ENCODE measurements around the gene CUL4A. TPM values are rescaled to one million over a fixed set of nuclear protein-coding genes. Genes with fewer than 3 reads are reported as not detected.

CUL4A gene
- total RNA-seq, 1 experiment from 2014 or later, result 91.0 TPM

- H3K4me3 ChIP-seq, result no peak overlapping the region
- H4K20me1 ChIP-seq (ENCODE audit: insufficient read depth), result peaks cover 87% of the 10 kb centered on the region
- no peak for DNase-seq
- no peaks in the 10 kb centered on the region for H3K36me3 ChIP-seq (ENCODE audit: low read depth)
- TF ChIP-seq CTCF (conservative IDR thresholded peaks at IDR 0.05) (no peak), EZH2 (IDR thresholded peaks at IDR 0.05; ENCODE audit: low read depth) (no peak)
- ChIA-PET CTCF (no interaction called here), POLR2A (ENCODE audit: unreplicated experiment) (no interaction called here)
- peaks cover 21% of the 10 kb centered on the region for H3K4me1 ChIP-seq (replicated peaks; ENCODE audit: insufficient read depth)
- H3K9me2 ChIP-seq (ENCODE audit: insufficient read depth), result no peaks in the 10 kb centered on the region
- intact Hi-C loops (cut with micrococcal nuclease; ENCODE audit: unreplicated experiment), result no loop called here
- no TSS peak for BruUV-seq (replicated peaks)
- no peaks in the 10 kb centered on the region for H3K27me3 ChIP-seq (ENCODE audit: insufficient read depth, low read depth)
- H3K4me2 ChIP-seq, result no peak overlapping the region
- no peak overlapping the region for H3K27ac ChIP-seq
- H3K79me2 ChIP-seq (ENCODE audit: low read depth), result peaks cover 93% of the 10 kb centered on the region
- peaks cover 20% of the 10 kb centered on the region for H3F3A ChIP-seq (ENCODE audit: insufficient read depth, low read depth)
- H3K9me3 ChIP-seq (ENCODE audit: insufficient read depth, low read depth), result no peaks in the 10 kb centered on the region
- no peak overlapping the region for H2AFZ ChIP-seq
Observed at GRCh38 chr13:113302986-113303385, 93.6 kb downstream of the CUL4A start.

DNA sequence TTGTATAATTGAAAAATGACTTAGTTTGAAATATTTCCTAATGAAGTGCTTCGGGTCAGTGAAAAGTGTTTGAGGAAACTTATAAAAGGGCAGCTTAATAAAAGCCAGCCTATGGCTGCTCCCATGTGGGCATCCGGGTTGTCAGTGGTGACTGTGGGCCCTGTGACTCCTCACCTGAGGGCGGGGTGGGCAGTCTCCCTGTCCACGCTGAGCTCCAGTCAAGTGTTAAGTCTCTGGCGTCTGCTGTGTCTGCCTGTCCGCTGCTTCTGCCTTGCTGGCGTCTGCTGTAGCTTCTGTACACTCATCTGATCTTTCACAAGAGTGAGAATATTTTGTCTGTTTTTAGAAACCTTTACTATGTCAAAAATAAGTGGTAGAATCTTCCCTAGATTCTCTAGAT, 94.7 kb downstream of the CUL4A start:
- ChIA-PET CTCF (no interaction called here), POLR2A (ENCODE audit: unreplicated experiment) (interaction anchor here (0.7 kb wide), 1 partner anchor 241 kb away, joined by 6 read pairs; no protein-coding TSS in a partner anchor)
- Histone ChIP-seq H3K9me3 (ENCODE audit: insufficient read depth, low read depth) (no peaks in the 10 kb centered on the region), H3K27ac (no peak overlapping the region), H3K9me2 (ENCODE audit: insufficient read depth) (no peaks in the 10 kb centered on the region), H4K20me1 (ENCODE audit: insufficient read depth) (peaks cover 81% of the 10 kb centered on the region), H3K36me3 (ENCODE audit: low read depth) (no peaks in the 10 kb centered on the region), H3K4me1 (replicated peaks; ENCODE audit: insufficient read depth) (peaks cover 12% of the 10 kb centered on the region), H3K79me2 (ENCODE audit: low read depth) (peaks cover 88% of the 10 kb centered on the region), H3K4me3 (no peak overlapping the region), H2AFZ (no peak overlapping the region), H3K27me3 (ENCODE audit: insufficient read depth, low read depth) (no peaks in the 10 kb centered on the region), H3K4me2 (no peak overlapping the region), H3F3A (ENCODE audit: insufficient read depth, low read depth) (peaks cover 18% of the 10 kb centered on the region)
- no peak for DNase-seq
- BruUV-seq (replicated peaks), result no TSS peak
- intact Hi-C loops (cut with micrococcal nuclease; ENCODE audit: unreplicated experiment), result no loop called here
- TF ChIP-seq CTCF (conservative IDR thresholded peaks at IDR 0.05) (no peak), EZH2 (IDR thresholded peaks at IDR 0.05; ENCODE audit: low read depth) (no peak)

DNA sequence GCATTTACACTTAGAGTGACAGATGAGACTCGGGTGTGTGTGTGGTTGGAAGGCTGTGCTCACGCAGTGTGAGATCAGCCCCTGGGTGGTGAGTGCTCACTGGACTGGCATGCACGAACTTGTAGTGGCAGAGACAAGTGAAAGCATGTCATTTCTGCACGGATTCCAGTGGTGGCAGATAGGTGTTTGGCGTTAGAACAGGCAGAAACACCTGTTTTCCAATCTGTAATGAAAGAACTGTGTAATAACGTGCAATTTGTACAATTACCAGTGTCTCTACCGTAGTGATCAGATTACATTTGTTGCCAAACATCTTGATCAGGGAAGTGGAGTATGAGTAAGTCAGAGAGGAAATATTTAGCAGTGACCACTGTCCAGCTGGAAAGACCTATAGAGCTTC, 95.8 kb downstream of the CUL4A start:
- Histone ChIP-seq H4K20me1 (ENCODE audit: insufficient read depth) (peaks cover 77% of the 10 kb centered on the region), H3K27ac (peak overlapping the region; percentile 10; the same call in 1 of the 2 replicates), H2AFZ (no peak overlapping the region), H3K4me3 (no peak overlapping the region), H3K36me3 (ENCODE audit: low read depth) (no peaks in the 10 kb centered on the region; the same call in 1 of the 2 replicates), H3F3A (ENCODE audit: insufficient read depth, low read depth) (peaks cover 15% of the 10 kb centered on the region), H3K4me1 (replicated peaks; ENCODE audit: insufficient read depth) (peaks cover 11% of the 10 kb centered on the region), H3K9me2 (ENCODE audit: insufficient read depth) (no peaks in the 10 kb centered on the region), H3K9me3 (ENCODE audit: insufficient read depth, low read depth) (no peaks in the 10 kb centered on the region), H3K27me3 (ENCODE audit: insufficient read depth, low read depth) (no peaks in the 10 kb centered on the region), H3K4me2 (peak overlapping the region; percentile 22), H3K79me2 (ENCODE audit: low read depth) (peaks cover 77% of the 10 kb centered on the region)
- ChIA-PET POLR2A (ENCODE audit: unreplicated experiment) (no interaction called here), CTCF (no interaction called here)
- TF ChIP-seq CTCF (conservative IDR thresholded peaks at IDR 0.05) (no peak), EZH2 (IDR thresholded peaks at IDR 0.05; ENCODE audit: low read depth) (no peak)
- intact Hi-C loops (cut with micrococcal nuclease; ENCODE audit: unreplicated experiment), result no loop called here
- peak; percentile 11 to 64 for DNase-seq
- no TSS peak for BruUV-seq (replicated peaks)
